K562 (cell line): ENCODE results near the gene TOR3A. TPM values are rescaled to one million over a fixed set of nuclear protein-coding genes. Genes with fewer than 3 reads are reported as not detected.
A peak's percentile ranks its signal among the peaks of the same experiment; 100 is the strongest.

ENCODE experiments used
- ELF4 ChIP-seq: fragments of 450-650 bp; formaldehyde crosslinking; IDR thresholded peaks from 2 replicates; pipeline ENCODE4 v1.4.0; 2022; ENCODE audit warnings: missing genetic modification characterization
- POLR2G ChIP-seq: fragments of 200-400 bp; formaldehyde crosslinking; IDR thresholded peaks from 2 replicates; pipeline ENCODE4 v1.6.1; 2017; ENCODE audit warnings: low read depth, mild to moderate bottlenecking, antibody characterized with exemption, low read length, moderate library complexity
- RBFOX2 ChIP-seq: fragments of 200-400 bp; formaldehyde crosslinking; IDR thresholded peaks from 2 replicates; pipeline ENCODE4 v1.6.1; 2017; ENCODE audit warnings: low read depth, mild to moderate bottlenecking, low read length, moderate library complexity
- SMAD4 ChIP-seq: fragments of 250-450 bp; sonication (Bioruptor Pico); conservative IDR thresholded peaks from 2 replicates; pipeline ENCODE4 v1.8.0; 2021; ENCODE audit warnings: inconsistent platforms, mild to moderate bottlenecking, moderate library complexity
- ZBTB17 ChIP-seq: fragments of 450-650 bp; formaldehyde crosslinking; IDR thresholded peaks from 2 replicates; pipeline ENCODE4 v1.4.0; 2020; ENCODE audit warnings: mild to moderate bottlenecking
- ZNF740 ChIP-seq, 3 experiments: fragments of 200-800 bp in 1 of 3; sonication (Bioruptor generic) in 1 of 3; sonication (generic) in 1 of 3; formaldehyde crosslinking in 1 of 3; IDR thresholded peaks; 2 replicates each; pipeline versions ENCODE4 v1.6.1 to v1.8.0; 2016 to 2022; ENCODE audit warnings: mild to moderate bottlenecking in 2 of 3, missing compliant biosample characterization in 2 of 3, missing genetic modification characterization in 2 of 3, missing genetic modification reagents in 1 of 3
- polyA plus RNA-seq, 8 experiments: library from polyadenylated mRNA; depleted of rRNA in 4 of 8; stranded (reverse) in 5 of 8; unstranded in 3 of 8; fragments of >200 nt; fragmentation: Nextera tagmentation in 2 of 8; fragmentation: Illumina TruSeq in 1 of 8; extraction: Ambion mirVana in 2 of 8; extraction: Trizol in 1 of 8; gene quantifications; 2 replicates each; pipeline versions ENCODE4 v1.2.1 to v1.2.3, GENCODE V29; 2011 to 2014; ENCODE audit warnings: inconsistent platforms in 1 of 8, missing spikeins in 1 of 8
- total RNA-seq, 7 experiments: library from RNA; depleted of rRNA in 6 of 7; stranded (reverse); fragments of >200 nt in 6 of 7; fragmentation: Illumina TruSeq in 2 of 7; extraction: Trizol in 2 of 7; gene quantifications; 2 replicates each; pipeline versions ENCODE4 v1.2.1 to v1.2.3, GENCODE V29; 2011 to 2021; ENCODE audit warnings: low replicate concordance in 1 of 7
- TF ChIP-seq, protein P1 (sequence below): sonication (generic); formaldehyde crosslinking; IDR thresholded peaks from 2 replicates; pipeline ENCODE4 v1.8.1; 2023; ENCODE audit warnings: mild to moderate bottlenecking, missing genetic modification reagents
- TF ChIP-seq, protein P2 (sequence below), 2 experiments: fragments of 450-650 bp; conservative IDR thresholded peaks; 2 replicates each; pipeline ENCODE4 v1.6.1; 2017; ENCODE audit warnings: mild to moderate bottlenecking in 2 of 2, moderate library complexity in 2 of 2

TOR3A gene
- total and polyA plus RNA-seq, 9 of the 15 experiments (the other 6 are each of a cell fraction or from before 2014, with no cell fraction given): 7.9 to 94.5 (median 39.7) TPM

DNA sequence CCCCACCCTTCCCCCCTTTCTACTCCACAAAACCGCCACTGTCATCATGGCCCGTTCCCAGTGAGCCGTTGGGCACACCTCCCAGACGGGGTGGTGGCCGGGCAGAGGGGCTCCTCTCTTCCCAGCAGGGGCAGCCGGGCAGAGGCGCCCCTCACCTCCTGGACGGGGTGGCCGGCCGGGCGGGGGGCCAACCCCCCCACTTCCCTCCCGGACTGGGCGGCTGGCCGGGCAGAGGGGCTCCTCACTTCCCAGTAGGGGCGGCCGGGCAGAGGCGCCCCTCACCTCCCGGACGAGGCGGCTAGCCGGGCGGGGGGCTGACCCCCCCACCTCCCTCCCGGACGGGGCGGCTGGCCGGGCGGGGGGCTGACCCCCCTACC is 41.7 kb upstream of the TOR3A start (continued):
- TF ChIP-seq, protein P1, sequence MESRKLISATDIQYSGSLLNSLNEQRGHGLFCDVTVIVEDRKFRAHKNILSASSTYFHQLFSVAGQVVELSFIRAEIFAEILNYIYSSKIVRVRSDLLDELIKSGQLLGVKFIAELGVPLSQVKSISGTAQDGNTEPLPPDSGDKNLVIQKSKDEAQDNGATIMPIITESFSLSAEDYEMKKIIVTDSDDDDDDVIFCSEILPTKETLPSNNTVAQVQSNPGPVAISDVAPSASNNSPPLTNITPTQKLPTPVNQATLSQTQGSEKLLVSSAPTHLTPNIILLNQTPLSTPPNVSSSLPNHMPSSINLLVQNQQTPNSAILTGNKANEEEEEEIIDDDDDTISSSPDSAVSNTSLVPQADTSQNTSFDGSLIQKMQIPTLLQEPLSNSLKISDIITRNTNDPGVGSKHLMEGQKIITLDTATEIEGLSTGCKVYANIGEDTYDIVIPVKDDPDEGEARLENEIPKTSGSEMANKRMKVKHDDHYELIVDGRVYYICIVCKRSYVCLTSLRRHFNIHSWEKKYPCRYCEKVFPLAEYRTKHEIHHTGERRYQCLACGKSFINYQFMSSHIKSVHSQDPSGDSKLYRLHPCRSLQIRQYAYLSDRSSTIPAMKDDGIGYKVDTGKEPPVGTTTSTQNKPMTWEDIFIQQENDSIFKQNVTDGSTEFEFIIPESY (CRISPR knock-in tag): 0 out of 2 replicates have a peak, but pooled peaks have one; percentile 20
- TF ChIP-seq ZNF740 (CRISPR knock-in tag; IDR thresholded peaks at IDR 0.05) (peak; percentile 61; the same call in 1 of the 2 replicates), ZNF740 (tag; IDR thresholded peaks at IDR 0.05) (peak in 1 of 2 experiments; percentile 47; a peak in 1 of 4 replicates), POLR2G (peak; percentile 31; the same call in 1 of the 2 replicates), ZBTB17 (CRISPR knock-in tag) (0 out of 2 replicates have a peak, but pooled peaks have one; percentile 1), SMAD4 (0 out of 2 replicates have a peak, but pooled peaks have one; percentile 33), ELF4 (CRISPR knock-in tag) (0 out of 2 replicates have a peak, but pooled peaks have one; percentile 18), RBFOX2 (peak; percentile 36; the same call in 1 of the 2 replicates)
- TF ChIP-seq, protein P2, sequence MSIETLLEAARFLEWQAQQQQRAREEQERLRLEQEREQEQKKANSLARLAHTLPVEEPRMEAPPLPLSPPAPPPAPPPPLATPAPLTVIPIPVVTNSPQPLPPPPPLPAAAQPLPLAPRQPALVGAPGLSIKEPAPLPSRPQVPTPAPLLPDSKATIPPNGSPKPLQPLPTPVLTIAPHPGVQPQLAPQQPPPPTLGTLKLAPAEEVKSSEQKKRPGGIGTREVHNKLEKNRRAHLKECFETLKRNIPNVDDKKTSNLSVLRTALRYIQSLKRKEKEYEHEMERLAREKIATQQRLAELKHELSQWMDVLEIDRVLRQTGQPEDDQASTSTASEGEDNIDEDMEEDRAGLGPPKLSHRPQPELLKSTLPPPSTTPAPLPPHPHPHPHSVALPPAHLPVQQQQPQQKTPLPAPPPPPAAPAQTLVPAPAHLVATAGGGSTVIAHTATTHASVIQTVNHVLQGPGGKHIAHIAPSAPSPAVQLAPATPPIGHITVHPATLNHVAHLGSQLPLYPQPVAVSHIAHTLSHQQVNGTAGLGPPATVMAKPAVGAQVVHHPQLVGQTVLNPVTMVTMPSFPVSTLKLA (conservative IDR thresholded peaks at IDR 0.05): peak in 1 of 2 experiments; percentile 16; a peak in 1 of 4 replicates
